ENCODE measurements around the gene PLD1. TPM values are rescaled to one million over a fixed set of nuclear protein-coding genes. Genes with fewer than 3 reads are reported as not detected.
"Not testable (repeated sequence)": the region's sequence is repeated elsewhere in the genome, so short reads cannot be mapped to it uniquely, and the experiment has no call there.

Gene PLD1, protein sequence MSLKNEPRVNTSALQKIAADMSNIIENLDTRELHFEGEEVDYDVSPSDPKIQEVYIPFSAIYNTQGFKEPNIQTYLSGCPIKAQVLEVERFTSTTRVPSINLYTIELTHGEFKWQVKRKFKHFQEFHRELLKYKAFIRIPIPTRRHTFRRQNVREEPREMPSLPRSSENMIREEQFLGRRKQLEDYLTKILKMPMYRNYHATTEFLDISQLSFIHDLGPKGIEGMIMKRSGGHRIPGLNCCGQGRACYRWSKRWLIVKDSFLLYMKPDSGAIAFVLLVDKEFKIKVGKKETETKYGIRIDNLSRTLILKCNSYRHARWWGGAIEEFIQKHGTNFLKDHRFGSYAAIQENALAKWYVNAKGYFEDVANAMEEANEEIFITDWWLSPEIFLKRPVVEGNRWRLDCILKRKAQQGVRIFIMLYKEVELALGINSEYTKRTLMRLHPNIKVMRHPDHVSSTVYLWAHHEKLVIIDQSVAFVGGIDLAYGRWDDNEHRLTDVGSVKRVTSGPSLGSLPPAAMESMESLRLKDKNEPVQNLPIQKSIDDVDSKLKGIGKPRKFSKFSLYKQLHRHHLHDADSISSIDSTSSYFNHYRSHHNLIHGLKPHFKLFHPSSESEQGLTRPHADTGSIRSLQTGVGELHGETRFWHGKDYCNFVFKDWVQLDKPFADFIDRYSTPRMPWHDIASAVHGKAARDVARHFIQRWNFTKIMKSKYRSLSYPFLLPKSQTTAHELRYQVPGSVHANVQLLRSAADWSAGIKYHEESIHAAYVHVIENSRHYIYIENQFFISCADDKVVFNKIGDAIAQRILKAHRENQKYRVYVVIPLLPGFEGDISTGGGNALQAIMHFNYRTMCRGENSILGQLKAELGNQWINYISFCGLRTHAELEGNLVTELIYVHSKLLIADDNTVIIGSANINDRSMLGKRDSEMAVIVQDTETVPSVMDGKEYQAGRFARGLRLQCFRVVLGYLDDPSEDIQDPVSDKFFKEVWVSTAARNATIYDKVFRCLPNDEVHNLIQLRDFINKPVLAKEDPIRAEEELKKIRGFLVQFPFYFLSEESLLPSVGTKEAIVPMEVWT
- 10 to 100 TPM; 30.9 to 67.9 (median 56.0) TPM for total RNA-seq

DNA sequence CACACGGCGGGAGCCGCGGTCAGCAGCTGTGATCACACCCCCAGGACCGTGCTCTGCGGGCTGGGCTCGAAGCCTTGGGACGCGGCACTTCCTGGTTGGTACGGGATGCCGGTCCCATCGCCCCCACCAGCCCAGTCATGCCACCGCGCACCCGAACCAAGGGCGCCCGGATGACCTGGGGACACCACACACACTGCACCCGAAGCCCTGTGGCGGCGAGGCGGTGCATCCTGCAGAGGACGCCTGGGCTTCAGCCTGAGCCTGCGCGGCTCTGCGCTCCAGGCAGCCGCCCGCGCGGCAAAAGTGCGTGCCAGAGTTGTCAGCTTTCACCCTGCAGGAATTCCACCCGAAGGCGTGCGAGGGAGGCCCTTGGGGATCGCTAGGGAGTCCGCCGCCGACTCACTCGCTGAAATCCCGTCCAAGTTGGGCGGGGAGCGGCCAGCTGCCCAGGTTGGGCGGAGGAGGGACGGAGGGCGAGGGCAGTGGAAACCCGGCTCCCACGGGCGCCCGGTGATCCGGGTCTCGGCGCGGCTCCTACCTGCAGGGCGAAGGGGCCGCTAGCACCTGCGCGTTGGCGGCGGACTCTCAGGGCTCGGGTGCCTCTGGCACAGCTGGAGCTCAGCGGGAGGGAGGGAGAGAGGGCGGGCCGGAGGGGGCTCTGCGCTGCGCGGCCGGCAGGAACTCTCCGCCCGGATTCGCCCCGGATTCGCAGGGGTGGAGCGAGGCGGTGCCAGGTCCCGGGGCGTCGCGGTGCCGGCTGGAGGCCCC is at the start of gene PLD1:
PLD1 (minus strand) TSS at position 623 of the 768 bp plus-strand sequence. CDS start 72,432 bp downstream, outside the sequence.
- intact Hi-C loops (cut with DNase I) = no loop called here
- peaks cover 16 to 66% (median 20%) of the 10 kb centered on the region in 3 donors for H3K4me1 ChIP-seq
- 0 to 3% methylated on average over 16 of the region's 78 CpGs for WGBS, 2 donors

DNA sequence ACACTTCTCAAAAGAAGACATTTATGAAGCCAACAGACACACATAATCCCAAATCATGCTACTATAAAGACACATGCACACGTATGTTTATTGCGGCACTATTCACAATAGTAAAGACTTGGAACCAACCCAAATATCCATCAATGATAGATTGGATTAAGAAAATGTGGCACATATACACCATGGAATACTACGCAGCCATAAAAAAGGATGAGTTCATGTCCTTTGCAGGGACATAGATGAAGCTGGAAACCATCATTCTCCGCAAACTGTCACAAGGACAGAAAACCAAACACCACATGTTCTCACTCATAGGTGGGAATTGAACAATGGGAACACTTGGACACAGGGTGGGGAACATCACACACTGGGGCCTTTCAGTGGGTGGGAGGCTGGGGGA is 48.5 kb upstream of the PLD1 start:
- H3K27ac ChIP-seq; H3K4me3 ChIP-seq; DNase-seq; H3K4me1 ChIP-seq; H3K36me3 ChIP-seq; H3K27me3 ChIP-seq; intact Hi-C loops (cut with DNase I): not testable (repeated sequence)
- H3K9me3 ChIP-seq = peaks cover 0 to 10% (median 5%) of the 10 kb centered on the region in 3 donors
- 91 to 97% methylated on average over 4 of the region's 4 CpGs for WGBS, 2 donors

More for the DNA sequence above, at the start of gene PLD1:
- no peak for DNase-seq
- H3K4me3 ChIP-seq = peak within 1 kb of the TSS; percentile 72 to 81 (median 76)
- no peaks in the 10 kb centered on the region for H3K36me3 ChIP-seq
- peak within 1 kb of the TSS; percentile 91 to 97 (median 96) for H3K27ac ChIP-seq
- TF ChIP-seq, protein P1, sequence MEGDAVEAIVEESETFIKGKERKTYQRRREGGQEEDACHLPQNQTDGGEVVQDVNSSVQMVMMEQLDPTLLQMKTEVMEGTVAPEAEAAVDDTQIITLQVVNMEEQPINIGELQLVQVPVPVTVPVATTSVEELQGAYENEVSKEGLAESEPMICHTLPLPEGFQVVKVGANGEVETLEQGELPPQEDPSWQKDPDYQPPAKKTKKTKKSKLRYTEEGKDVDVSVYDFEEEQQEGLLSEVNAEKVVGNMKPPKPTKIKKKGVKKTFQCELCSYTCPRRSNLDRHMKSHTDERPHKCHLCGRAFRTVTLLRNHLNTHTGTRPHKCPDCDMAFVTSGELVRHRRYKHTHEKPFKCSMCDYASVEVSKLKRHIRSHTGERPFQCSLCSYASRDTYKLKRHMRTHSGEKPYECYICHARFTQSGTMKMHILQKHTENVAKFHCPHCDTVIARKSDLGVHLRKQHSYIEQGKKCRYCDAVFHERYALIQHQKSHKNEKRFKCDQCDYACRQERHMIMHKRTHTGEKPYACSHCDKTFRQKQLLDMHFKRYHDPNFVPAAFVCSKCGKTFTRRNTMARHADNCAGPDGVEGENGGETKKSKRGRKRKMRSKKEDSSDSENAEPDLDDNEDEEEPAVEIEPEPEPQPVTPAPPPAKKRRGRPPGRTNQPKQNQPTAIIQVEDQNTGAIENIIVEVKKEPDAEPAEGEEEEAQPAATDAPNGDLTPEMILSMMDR (IDR thresholded peaks at IDR 0.05) = no peak
- peak in 2 of 4 donors; percentile 61 to 72 for TF ChIP-seq POLR2A (IDR thresholded peaks at IDR 0.05)
- no peaks in the 10 kb centered on the region for H3K27me3 ChIP-seq
- H3K9me3 ChIP-seq = no peaks in the 10 kb centered on the region

DNA sequence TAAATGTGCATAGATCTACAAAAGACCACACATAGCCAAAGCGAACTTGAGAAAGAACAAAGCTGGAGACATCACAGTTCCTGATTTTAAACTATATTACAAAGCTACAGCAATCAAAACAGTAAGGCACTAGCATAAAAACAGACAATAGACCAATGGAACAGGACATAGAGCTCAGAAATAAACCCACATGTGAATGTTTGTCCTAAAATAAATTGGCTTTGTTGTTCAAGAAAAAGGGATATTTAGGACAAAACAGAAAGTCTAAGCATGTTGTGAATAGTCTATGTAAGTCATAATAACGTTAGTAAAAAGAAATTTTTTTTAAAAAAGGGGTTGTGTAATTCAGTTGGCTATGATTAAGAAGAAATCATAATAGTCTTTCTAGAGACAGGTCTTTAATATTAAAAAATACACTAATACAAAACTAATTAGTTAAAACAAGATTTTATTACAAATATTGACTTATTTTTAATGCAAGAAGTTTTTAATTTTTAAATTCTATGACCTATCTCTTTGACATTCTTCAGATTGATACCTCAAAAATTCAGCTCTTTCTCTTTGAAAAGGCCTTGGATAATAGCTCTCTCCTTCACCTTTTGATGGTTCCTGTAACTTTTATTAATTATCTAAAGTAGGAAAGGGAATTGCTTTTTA is 44.5 kb upstream of the PLD1 start:
- DNase-seq = no peak
- Histone ChIP-seq H3K9me3 (peaks cover 0 to 10% (median 5%) of the 10 kb centered on the region in 3 donors), H3K27me3 (no peaks in the 10 kb centered on the region), H3K36me3 (no peaks in the 10 kb centered on the region), H3K27ac (no peak overlapping the region), H3K4me1 (no peaks in the 10 kb centered on the region), H3K4me3 (no peak overlapping the region)
- intact Hi-C loops (cut with DNase I) = no loop called here
- WGBS, 2 donors = 80 to 88% methylated on average over 2 of the region's 2 CpGs
- TF ChIP-seq, protein P1 (IDR thresholded peaks at IDR 0.05) = no peak
- TF ChIP-seq POLR2A (IDR thresholded peaks at IDR 0.05) = no peak

DNA sequence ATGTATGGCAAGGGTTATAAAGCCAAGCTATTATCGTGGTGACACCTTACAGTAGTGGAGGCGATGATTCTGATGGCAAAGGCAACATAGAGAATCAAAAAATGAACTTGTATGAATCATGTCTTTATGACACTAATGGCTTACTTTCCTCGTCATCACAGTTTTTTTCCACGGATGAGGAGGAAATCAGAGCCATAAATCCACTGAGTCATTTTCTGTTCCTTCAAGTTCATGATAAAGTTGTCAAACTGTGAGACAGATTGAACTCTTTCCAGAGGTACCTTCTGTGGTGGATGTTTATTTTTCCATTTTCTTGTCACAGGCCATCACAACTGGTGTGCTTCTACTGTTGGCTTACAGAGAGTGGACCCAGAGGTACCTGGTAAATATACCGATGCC is 41.4 kb upstream of the PLD1 start:
- intact Hi-C loops (cut with DNase I) = no loop called here
- no peak for TF ChIP-seq POLR2A (IDR thresholded peaks at IDR 0.05)
- TF ChIP-seq, protein P1 (IDR thresholded peaks at IDR 0.05) = no peak
- no peaks in the 10 kb centered on the region for H3K27me3 ChIP-seq
- H3K4me3 ChIP-seq = no peak overlapping the region
- peaks cover 0 to 10% (median 5%) of the 10 kb centered on the region in 3 donors for H3K9me3 ChIP-seq
- no peaks in the 10 kb centered on the region for H3K36me3 ChIP-seq
- 52 to 64% methylated on average over 5 of the region's 5 CpGs for WGBS, 2 donors
- no peak overlapping the region for H3K27ac ChIP-seq
- DNase-seq = no peak
- no peaks in the 10 kb centered on the region for H3K4me1 ChIP-seq

Data from esophagus squamous epithelium (tissue), 5 donors.